SK-N-SH treated with all-trans-retinoic acid at 6 μM for 48 hours (cell line): Measurements from ENCODE around the gene GLP2R.

Source experiments
- ATAC-seq: fragments of 200-7000 bp; cut with Tn5 transposase; 3 replicates; pipeline ENCODE4 v1.9.1; 2020; ENCODE audit warnings: mild to moderate bottlenecking, moderate library complexity
- ARNTL ChIP-seq: fragments of 450-650 bp; formaldehyde crosslinking; IDR thresholded peaks from 2 replicates; pipeline ENCODE4 v1.5.0; 2020; ENCODE audit warnings: low read depth, mild to moderate bottlenecking, moderate library complexity, borderline replicate concordance
- BACH2 ChIP-seq: fragments of 250-450 bp; sonication (Bioruptor Pico); IDR thresholded peaks from 2 replicates; pipeline ENCODE4 v1.9.0; 2021; ENCODE audit warnings: mild to moderate bottlenecking, borderline replicate concordance
- CREB5 ChIP-seq: fragments of 250-450 bp; sonication (Bioruptor Pico); IDR thresholded peaks from 2 replicates; pipeline ENCODE4 v1.5.1; 2020; ENCODE audit warnings: low read depth, mild to moderate bottlenecking, moderate library complexity
- CSDC2 ChIP-seq: fragments of 250-450 bp; sonication (Bioruptor Pico); IDR thresholded peaks from 2 replicates; pipeline ENCODE4 v1.5.0; 2020; ENCODE audit warnings: mild to moderate bottlenecking, moderate library complexity
- CSRNP3 ChIP-seq: fragments of 250-450 bp; sonication (Bioruptor Pico); IDR thresholded peaks from 2 replicates; pipeline ENCODE4 v1.5.1; 2021; ENCODE audit warnings: mild to moderate bottlenecking, moderate library complexity
- ISL1 ChIP-seq: fragments of 250-450 bp; sonication (Bioruptor Pico); IDR thresholded peaks from 2 replicates; pipeline ENCODE4 v2.1.2; 2022; ENCODE audit warnings: mild to moderate bottlenecking, moderate library complexity
- OSR1 ChIP-seq: fragments of 250-450 bp; sonication (Bioruptor Pico); IDR thresholded peaks from 2 replicates; pipeline ENCODE4 v1.8.0; 2022; ENCODE audit warnings: moderate library complexity, mild to moderate bottlenecking, inconsistent platforms
- PATZ1 ChIP-seq: fragments of 250-450 bp; sonication (Bioruptor Pico); IDR thresholded peaks from 2 replicates; pipeline ENCODE4 v1.8.0; 2020; ENCODE audit warnings: mild to moderate bottlenecking, moderate library complexity, borderline replicate concordance
- PPARA ChIP-seq: fragments of 250-450 bp; sonication (Bioruptor Pico); IDR thresholded peaks from 2 replicates; pipeline ENCODE4 v1.5.0; 2020; ENCODE audit warnings: mild to moderate bottlenecking, borderline replicate concordance
- RARB ChIP-seq: fragments of 250-450 bp; sonication (Bioruptor Pico); IDR thresholded peaks from 2 replicates; pipeline ENCODE4 v1.8.0; 2021; ENCODE audit warnings: mild to moderate bottlenecking, moderate library complexity
- SNAI2 ChIP-seq: fragments of 250-450 bp; sonication (Bioruptor Pico); IDR thresholded peaks from 2 replicates; pipeline ENCODE4 v1.5.0; 2020; ENCODE audit warnings: mild to moderate bottlenecking, moderate library complexity
- TOX ChIP-seq: fragments of 250-450 bp; sonication (Bioruptor Pico); IDR thresholded peaks from 2 replicates; pipeline ENCODE4 v1.8.0; 2021; ENCODE audit warnings: mild to moderate bottlenecking, moderate library complexity, borderline replicate concordance
- TSHZ2 ChIP-seq: fragments of 250-450 bp; sonication (Bioruptor Pico); IDR thresholded peaks from 2 replicates; pipeline ENCODE4 v1.5.0; 2020; ENCODE audit warnings: mild to moderate bottlenecking, moderate library complexity
- ZC3H10 ChIP-seq: fragments of 250-450 bp; sonication (Bioruptor Pico); IDR thresholded peaks from 2 replicates; pipeline ENCODE4 v1.5.1; 2021; ENCODE audit warnings: mild to moderate bottlenecking, moderate library complexity
- ZFP3 ChIP-seq: fragments of 250-450 bp; sonication (Bioruptor Pico); IDR thresholded peaks from 2 replicates; pipeline ENCODE4 v1.5.0; 2020; ENCODE audit warnings: mild to moderate bottlenecking, moderate library complexity
- ZFP30 ChIP-seq: fragments of 450-650 bp; formaldehyde crosslinking; IDR thresholded peaks from 2 replicates; pipeline ENCODE4 v1.5.0; 2022; ENCODE audit warnings: mild to moderate bottlenecking, moderate library complexity
- ZNF565 ChIP-seq: fragments of 450-650 bp; formaldehyde crosslinking; conservative IDR thresholded peaks from 2 replicates; pipeline ENCODE4 v1.5.0; 2020; ENCODE audit warnings: low read depth, mild to moderate bottlenecking, moderate library complexity
- ZNF70 ChIP-seq: fragments of 450-650 bp; formaldehyde crosslinking; IDR thresholded peaks from 2 replicates; pipeline ENCODE4 v1.5.0; 2020; ENCODE audit warnings: mild to moderate bottlenecking, moderate library complexity
- ZNF8 ChIP-seq: fragments of 450-650 bp; formaldehyde crosslinking; IDR thresholded peaks from 2 replicates; pipeline ENCODE4 v1.5.0; 2020; ENCODE audit warnings: mild to moderate bottlenecking, moderate library complexity

Gene GLP2R

GRCh38 chr17:9872852-9873251, 47.1 kb downstream of the GLP2R start (continued):
- no peak for TF ChIP-seq ZC3H10 (CRISPR knock-in tag)

- no peak for TF ChIP-seq SNAI2 (CRISPR knock-in tag)
- no peak for TF ChIP-seq CSDC2 (CRISPR knock-in tag)
- TF ChIP-seq CREB5 (CRISPR knock-in tag) = no peak
- no peak for TF ChIP-seq ZNF70 (CRISPR knock-in tag)
- TF ChIP-seq CSRNP3 (CRISPR knock-in tag) = no peak
- no peak for TF ChIP-seq ISL1 (CRISPR knock-in tag)
- no peak for TF ChIP-seq OSR1 (CRISPR knock-in tag)
- TF ChIP-seq PPARA (CRISPR knock-in tag) = no peak
- no peak for TF ChIP-seq ZFP3 (CRISPR knock-in tag)
- TF ChIP-seq PATZ1 = no peak
- no peak for TF ChIP-seq ZNF565 (CRISPR knock-in tag)
- no peak for TF ChIP-seq RARB (CRISPR knock-in tag)
- no peak for TF ChIP-seq ZFP30 (CRISPR knock-in tag)
- no peak for TF ChIP-seq TSHZ2
- TF ChIP-seq BACH2 (CRISPR knock-in tag) = no peak
- TF ChIP-seq TOX (CRISPR knock-in tag) = no peak
- no peak for TF ChIP-seq ZNF8 (CRISPR knock-in tag)
- TF ChIP-seq ARNTL (CRISPR knock-in tag) = no peak
- TF ChIP-seq ZC3H10 (CRISPR knock-in tag) = no peak
- TF ChIP-seq, all 23 proteins: peak for 0
- ATAC-seq = no peak
These were observed 49.0 kb downstream of the GLP2R start for GRCh38 chr17:9874722-9875121.

- no peak for ATAC-seq
These were observed 49.7 kb downstream of the GLP2R start for GRCh38 chr17:9875441-9875840.

More at GRCh38 chr17:9875441-9875840, 49.7 kb downstream of the GLP2R start:
- TF ChIP-seq ZNF565 (CRISPR knock-in tag) (no peak), ISL1 (CRISPR knock-in tag) (no peak), ARNTL (CRISPR knock-in tag) (no peak), SNAI2 (CRISPR knock-in tag) (no peak), ZC3H10 (CRISPR knock-in tag) (no peak), RARB (CRISPR knock-in tag) (no peak), CREB5 (CRISPR knock-in tag) (no peak), ZFP30 (CRISPR knock-in tag) (no peak), ZNF8 (CRISPR knock-in tag) (no peak), BACH2 (CRISPR knock-in tag) (no peak)
